ENCODE results near the gene SFTA2. TPM values are rescaled to one million over a fixed set of nuclear protein-coding genes. Genes with fewer than 3 reads are reported as not detected.
A peak's percentile ranks its signal among the peaks of the same experiment; 100 is the strongest.

SFTA2 gene
- total RNA-seq, 1 experiment from 2014 or later = not detected

DNA sequence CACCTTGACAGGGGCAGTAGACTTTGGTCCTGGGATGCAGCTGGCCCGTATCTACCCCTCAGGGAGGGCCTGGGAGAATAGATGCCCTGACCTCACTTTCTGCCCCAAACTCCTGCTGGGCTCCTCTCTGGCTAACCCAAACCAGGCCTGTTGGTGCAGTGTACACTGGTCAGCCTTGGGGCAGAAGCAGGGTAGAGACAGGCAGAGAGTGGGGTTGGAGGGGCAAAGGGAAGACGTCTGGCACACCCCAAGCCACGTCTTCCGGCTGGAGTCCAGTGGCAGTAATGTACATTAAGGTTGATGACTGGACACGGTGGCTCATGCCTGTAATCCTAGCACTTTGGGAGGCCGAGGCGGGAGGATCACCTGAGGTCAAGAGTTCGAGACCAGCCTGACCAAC lies 38.3 kb downstream of the SFTA2 start:
- Histone ChIP-seq H2BK15ac (ENCODE audit: low read depth, low read length) (no peak overlapping the region), H3K27me3 (ENCODE audit: insufficient read depth, low read length) (no peaks in the 10 kb centered on the region), H2BK20ac (ENCODE audit: low read depth, low read length, poor library complexity, severe bottlenecking) (no peak overlapping the region), H3K4ac (ENCODE audit: low read depth, low read length) (no peak overlapping the region), H3K23me2 (ENCODE audit: insufficient read length, low read depth, low read length, poor library complexity, severe bottlenecking) (no peaks in the 10 kb centered on the region), H3K14ac (ENCODE audit: insufficient read depth, low read length) (no peak overlapping the region), H3K79me2 (ENCODE audit: insufficient read depth, low read length) (peaks cover under 1% of the 10 kb centered on the region; the same call in 1 of the 2 replicates), H4K20me1 (ENCODE audit: control insufficient read depth, insufficient read depth, insufficient read length) (no peaks in the 10 kb centered on the region), H2AFZ (ENCODE audit: low read length) (no peak overlapping the region), H3K9me3 (ENCODE audit: control insufficient read depth, low read depth, low read length) (no peaks in the 10 kb centered on the region), H3K23ac (ENCODE audit: insufficient read length, low read depth, low read length) (no peak overlapping the region), H3K18ac (ENCODE audit: insufficient read length, low read depth, low read length) (no peak overlapping the region), H3K27ac (ENCODE audit: insufficient read length, low read depth, low read length) (no peak overlapping the region), H3K9ac (ENCODE audit: extremely low read depth, insufficient read length, low read length) (no peak overlapping the region), H3K4me1 (ENCODE audit: insufficient read depth, low read length) (no peaks in the 10 kb centered on the region), H2BK120ac (ENCODE audit: low read depth, low read length, poor library complexity, severe bottlenecking) (no peak overlapping the region), H2BK12ac (ENCODE audit: insufficient read length, low read depth, low read length) (no peak overlapping the region), H3K56ac (ENCODE audit: insufficient read length, low read depth, low read length) (no peak overlapping the region), H4K8ac (replicated peaks; ENCODE audit: insufficient read length, low read depth, low read length) (no peak overlapping the region), H4K91ac (ENCODE audit: insufficient read length, low read depth, low read length) (no peak overlapping the region), H3T11ph (ENCODE audit: low read length) (no peak overlapping the region), H2BK5ac (ENCODE audit: insufficient read length, low read length) (no peak overlapping the region), H2AK5ac (ENCODE audit: insufficient read length, low read length) (no peak overlapping the region), H3K79me1 (ENCODE audit: insufficient read depth, low read depth, low read length, poor library complexity, severe bottlenecking) (peaks cover 4% of the 10 kb centered on the region), H4K5ac (ENCODE audit: insufficient read length, low read depth, low read length) (no peak overlapping the region), H3K4me2 (ENCODE audit: insufficient read depth, insufficient read length, low read length) (no peak overlapping the region)
- peaks cover 48 to 92% (median 86%) of the 10 kb centered on the region in 3 experiments for H3K36me3 Mint-ChIP-seq (ENCODE audit: insufficient read depth in 1 of 3, low read depth in 3 of 3)
- H3K4me1 Mint-ChIP-seq = peaks cover 21 to 25% of the 10 kb centered on the region in 2 experiments
- H3K4me3 Mint-ChIP-seq = no peak overlapping the region
- DNase-seq = no peak
- WGBS (ENCODE audit: extremely low coverage, insufficient read length, low lambda C conversion rate) = no CpG with 5 or more reads among the region's 8 CpGs
- H3K27ac Mint-ChIP-seq = peak overlapping the region in 1 of 3 experiments; percentile 11; a peak in 1 of 7 replicates
- no peaks in the 10 kb centered on the region for H3K27me3 Mint-ChIP-seq (ENCODE audit: low read depth)
- no peaks in the 10 kb centered on the region for H3K9me3 Mint-ChIP-seq
- TF ChIP-seq, protein P1, sequence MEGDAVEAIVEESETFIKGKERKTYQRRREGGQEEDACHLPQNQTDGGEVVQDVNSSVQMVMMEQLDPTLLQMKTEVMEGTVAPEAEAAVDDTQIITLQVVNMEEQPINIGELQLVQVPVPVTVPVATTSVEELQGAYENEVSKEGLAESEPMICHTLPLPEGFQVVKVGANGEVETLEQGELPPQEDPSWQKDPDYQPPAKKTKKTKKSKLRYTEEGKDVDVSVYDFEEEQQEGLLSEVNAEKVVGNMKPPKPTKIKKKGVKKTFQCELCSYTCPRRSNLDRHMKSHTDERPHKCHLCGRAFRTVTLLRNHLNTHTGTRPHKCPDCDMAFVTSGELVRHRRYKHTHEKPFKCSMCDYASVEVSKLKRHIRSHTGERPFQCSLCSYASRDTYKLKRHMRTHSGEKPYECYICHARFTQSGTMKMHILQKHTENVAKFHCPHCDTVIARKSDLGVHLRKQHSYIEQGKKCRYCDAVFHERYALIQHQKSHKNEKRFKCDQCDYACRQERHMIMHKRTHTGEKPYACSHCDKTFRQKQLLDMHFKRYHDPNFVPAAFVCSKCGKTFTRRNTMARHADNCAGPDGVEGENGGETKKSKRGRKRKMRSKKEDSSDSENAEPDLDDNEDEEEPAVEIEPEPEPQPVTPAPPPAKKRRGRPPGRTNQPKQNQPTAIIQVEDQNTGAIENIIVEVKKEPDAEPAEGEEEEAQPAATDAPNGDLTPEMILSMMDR (conservative IDR thresholded peaks at IDR 0.05) = no peak

Data from H9 (cell line).